ENCODE data around the gene CD22.
"Not testable (repeated sequence)": the region's sequence is repeated elsewhere in the genome, so short reads cannot be mapped to it uniquely, and the experiment has no call there.

CD22 gene

DNA sequence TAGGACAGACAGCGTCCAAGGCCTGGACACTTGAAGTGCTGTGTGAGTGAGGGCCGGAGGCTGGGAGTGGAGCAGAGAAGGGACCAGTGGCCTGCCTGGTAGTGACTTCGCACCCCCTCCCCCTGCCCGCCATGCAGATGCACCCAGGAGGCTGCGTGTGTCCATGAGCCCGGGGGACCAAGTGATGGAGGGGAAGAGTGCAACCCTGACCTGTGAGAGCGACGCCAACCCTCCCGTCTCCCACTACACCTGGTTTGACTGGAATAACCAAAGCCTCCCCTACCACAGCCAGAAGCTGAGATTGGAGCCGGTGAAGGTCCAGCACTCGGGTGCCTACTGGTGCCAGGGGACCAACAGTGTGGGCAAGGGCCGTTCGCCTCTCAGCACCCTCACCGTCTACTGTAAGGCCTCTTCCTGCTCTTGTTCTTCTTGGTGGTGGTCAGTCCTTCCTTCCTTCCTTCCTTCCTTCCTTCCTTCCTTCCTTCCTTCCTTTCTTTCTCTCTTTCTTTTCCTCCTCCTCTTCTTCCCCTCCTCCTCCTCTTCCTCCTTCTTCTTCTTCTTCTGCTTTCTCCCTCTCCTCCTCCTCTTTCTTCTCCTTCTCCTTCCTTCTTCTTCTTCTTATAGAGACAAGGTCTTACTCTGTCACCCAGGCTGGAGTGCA is 12.7 kb downstream of the CD22 start:
- DNase-seq (ENCODE audit: low read depth): no peak

DNA sequence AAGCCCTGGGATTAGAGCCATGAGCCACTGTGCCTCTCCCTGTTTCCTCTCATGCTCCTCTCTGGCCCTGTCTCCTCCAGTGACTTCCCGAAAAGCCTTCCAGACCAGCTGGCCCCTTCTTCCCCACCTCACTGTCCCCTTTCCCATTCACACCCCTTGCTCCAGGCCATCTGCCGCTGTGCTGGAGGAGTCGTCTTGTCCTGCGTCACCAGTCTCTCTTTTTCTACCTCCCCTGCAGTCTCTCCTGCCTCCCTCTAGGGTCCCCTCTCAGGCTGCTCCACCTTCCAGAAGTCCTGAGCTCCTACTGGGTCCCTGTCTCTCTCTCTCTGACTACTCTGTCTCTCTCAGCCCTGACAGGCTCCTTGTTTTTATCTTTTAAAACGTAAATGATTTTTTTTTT is 13.4 kb downstream of the CD22 start:
- no peak for DNase-seq (ENCODE audit: low read depth)

DNA sequence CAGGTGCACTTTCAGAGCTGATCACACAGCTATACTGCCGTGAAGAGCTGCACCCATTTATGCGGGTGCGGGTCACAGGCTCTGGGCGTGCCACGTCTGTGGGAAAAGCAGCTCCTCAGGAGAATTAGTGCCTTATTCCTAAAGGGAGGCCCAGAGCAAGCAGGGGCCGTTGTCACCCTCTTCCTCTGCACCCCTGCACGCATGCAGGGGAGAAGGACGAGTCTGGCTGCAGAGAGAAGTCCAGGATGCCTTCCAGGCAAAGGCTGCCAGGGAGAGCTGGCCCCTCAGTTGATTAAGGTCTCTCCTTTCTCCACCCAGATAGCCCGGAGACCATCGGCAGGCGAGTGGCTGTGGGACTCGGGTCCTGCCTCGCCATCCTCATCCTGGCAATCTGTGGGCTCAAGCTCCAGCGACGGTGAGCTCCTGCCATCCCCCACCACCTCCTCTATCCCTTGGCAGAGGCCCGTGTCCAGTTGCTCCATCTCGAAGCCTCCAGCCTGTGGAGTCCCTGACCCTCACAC is 15.6 kb downstream of the CD22 start:
- DNase-seq (ENCODE audit: low read depth): no peak

DNA sequence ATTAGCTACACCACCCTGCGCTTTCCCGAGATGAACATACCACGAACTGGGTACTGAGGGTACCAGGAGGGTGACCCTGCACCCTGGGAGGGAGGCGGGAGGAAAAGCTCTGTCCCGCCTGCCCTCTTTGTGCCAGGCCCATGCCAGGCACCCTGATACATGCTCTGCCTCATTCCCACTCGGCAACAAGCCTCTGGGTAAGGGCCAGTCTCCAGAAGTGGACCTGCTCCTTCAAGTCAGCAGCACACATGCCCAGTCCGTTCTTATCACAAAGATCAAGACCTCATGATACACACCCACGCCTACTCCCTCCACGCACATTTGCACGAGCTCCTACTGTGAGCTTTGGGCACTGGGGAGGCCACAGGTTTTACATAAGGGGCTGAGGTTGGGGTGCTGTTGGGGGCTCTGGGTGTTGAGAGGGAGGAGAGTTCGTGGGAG is 16.7 kb downstream of the CD22 start:
- no peak for DNase-seq (ENCODE audit: low read depth)

DNA sequence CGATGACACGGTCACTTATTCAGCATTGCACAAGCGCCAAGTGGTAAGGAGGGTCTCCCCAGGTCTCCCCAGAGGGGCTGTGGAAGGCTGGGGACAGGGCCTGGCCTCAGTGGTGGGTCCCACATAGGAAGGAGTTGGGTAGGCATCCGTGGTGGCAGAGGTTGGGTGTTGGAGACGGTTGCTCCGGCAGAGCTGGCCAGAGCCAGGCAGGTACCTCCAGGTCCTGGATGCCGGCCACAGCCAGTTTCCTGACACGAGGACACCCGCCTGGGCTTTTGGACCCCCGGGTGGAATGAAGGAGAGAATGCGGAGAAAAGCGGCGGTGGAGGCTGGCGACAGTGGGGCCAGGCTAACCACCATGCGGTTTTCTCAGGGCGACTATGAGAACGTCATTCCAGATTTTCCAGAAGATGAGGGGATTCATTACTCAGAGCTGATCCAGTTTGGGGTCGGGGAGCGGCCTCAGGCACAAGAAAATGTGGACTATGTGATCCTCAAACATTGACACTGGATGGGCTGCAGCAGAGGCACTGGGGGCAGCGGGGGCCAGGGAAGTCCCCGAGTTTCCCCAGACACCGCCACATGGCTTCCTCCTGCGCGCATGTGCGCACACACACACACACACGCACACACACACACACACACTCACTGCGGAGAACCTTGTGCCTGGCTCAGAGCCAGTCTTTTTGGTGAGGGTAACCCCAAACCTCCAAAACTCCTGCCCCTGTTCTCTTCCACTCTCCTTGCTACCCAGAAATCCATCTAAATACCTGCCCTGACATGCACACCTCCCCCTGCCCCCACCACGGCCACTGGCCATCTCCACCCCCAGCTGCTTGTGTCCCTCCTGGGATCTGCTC is 17.4 kb downstream of the CD22 start:
- no peak for DNase-seq (ENCODE audit: low read depth)

DNA sequence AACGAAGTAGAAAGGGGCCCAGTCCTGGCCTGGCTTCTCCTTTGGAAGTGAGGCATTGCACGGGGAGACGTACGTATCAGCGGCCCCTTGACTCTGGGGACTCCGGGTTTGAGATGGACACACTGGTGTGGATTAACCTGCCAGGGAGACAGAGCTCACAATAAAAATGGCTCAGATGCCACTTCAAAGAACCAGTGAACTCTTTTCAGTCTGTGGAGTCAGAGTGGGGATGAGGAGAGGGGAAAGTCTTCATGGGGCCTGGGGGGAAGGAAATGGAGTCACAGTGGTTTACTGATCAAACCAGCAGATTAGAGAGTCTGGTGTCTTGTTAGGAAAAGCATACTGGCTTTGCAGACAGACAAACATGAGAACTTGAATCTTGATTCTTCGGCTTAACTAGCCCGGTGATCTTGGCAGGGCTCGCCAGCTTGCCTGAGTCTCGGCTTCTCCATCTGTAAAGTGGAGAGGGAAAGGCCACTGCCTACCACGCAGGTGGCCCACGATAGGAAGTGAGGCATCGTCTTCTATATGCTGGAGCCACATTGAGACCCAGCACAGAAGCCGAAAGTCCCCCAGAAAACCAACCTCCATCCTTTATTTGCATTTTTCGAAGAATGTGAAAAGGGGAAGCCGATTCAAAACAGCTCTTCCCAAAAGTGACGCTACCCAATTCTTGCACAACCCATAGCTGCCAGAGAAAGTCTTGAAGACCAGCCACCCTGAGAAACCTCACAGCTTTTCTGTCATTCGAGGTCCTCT is 18.4 kb downstream of the CD22 start, which contains the start of gene FFAR1:
Gene FFAR1, plus strand, starts transcription at position 732 of the 759 bp plus-strand sequence. CDS start 3,650 bp downstream, outside the sequence.
- no peak for DNase-seq (ENCODE audit: low read depth)

DNA sequence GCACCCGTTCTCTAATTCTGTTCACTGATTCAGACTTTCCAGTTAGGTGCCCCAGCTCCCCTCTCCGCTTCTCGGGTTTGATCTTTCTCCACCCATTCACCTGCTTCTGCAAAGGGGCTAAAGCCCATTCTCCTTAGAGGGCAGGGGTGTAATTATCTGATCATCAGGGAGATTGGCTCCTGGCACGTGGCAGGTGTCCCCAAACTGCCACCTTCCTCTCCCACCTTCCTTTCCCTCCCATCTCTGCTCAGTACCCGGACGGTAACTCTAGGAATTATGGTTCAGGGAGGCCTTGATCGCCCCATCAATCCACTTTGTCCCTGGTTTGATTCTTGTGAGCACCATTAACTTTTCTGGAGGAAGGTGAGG is 18.9 kb downstream of the CD22 start:
- no peak for DNase-seq (ENCODE audit: low read depth)

DNA sequence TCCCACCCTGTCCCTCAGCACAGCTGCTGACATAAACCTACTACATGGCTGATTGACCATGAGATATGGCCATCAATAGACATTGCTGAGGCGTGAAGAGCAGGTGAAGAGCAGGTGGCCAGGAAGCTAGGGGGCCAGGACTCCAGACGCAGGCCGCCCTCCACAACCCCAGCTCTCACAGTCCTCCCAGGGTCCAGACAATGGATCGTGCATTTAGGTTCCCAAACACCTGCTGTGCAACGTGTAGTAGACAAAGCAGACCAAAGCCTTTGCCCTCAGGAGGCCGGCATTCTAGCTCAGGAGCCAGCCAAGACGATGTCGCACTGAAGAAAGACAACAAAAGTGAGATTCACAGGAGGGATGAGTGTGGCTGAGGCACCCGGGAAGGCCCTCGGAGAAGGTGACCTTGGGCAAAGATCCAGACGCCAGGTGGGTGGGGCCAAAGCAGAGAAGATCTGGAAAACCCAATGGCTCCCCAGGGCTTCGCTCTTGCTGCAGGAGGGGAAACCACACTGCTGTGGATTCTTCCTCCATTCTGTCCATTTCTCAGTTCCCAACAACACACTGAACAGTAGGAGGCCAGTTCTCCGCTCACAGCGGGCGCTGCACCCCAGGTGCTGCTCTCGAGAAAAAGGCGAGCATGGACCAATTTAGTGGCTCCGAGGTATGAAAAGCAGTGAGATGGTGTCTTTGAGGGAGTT is 20.1 kb downstream of the CD22 start:
- no peak for DNase-seq (ENCODE audit: low read depth)

DNA sequence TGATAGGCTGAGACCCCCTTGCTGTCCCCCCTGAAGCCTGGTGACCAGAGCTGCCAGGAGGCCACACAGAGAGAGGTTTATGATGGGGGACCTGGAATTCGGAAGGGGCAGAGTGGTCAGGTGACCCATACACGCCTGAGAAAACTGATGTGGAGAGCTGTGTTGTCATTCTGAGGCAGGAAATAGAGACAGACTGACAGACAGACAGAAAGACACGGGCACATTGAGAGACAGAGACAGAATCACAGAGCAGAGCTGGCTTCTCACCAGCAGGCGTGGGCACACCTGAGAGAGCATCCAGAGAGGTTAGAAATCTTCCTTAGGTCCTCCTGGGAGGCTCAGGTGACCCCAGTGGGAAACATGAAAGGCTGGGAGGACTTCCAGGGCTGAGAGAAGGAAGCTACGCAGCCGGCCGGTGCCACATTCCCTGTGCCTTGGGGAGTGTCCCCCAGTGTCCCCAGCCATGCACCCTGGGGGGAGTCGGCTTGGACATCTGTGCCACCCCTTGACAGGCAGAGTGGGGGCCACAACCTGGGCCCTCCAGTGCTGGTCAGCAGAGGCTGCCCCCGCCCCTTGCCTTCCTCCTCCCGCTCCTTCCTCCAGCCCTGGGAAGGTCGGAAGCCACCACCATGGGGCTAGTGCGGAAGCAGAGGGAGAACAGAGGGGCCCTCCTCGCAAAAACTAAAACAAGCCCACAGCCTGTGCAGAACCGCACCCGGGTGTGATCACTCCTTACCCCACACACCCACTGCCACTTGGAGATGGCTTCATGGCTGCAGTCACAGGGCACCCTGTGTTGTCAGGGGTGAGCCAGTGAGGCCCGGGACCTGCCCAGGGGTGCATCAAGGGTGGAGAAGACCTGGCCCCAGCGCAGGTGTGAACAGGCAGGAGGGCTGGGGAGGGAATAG is 20.9 kb downstream of the CD22 start:
- DNase-seq (ENCODE audit: low read depth): no peak

DNA sequence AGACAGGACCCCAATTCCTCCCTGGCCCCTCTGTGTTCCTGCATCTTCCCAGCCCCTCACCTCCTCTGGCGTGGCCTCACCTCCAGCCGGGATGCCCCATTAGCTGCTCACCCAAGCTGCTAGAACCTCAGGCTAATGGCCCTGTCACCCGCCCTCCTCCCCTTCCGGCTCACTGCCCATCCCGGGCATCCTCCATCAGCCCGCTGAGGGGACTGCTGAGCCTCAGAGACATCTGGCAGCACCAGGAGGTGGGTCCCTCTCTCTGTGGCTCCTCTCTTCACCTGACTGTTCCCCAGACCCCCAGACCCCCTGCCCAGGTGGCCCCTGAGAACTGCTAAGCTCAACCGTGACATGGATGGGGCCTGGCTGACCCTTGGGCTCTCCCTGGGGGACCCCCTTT is 21.6 kb downstream of the CD22 start:
- DNase-seq (ENCODE audit: low read depth): no peak

DNA sequence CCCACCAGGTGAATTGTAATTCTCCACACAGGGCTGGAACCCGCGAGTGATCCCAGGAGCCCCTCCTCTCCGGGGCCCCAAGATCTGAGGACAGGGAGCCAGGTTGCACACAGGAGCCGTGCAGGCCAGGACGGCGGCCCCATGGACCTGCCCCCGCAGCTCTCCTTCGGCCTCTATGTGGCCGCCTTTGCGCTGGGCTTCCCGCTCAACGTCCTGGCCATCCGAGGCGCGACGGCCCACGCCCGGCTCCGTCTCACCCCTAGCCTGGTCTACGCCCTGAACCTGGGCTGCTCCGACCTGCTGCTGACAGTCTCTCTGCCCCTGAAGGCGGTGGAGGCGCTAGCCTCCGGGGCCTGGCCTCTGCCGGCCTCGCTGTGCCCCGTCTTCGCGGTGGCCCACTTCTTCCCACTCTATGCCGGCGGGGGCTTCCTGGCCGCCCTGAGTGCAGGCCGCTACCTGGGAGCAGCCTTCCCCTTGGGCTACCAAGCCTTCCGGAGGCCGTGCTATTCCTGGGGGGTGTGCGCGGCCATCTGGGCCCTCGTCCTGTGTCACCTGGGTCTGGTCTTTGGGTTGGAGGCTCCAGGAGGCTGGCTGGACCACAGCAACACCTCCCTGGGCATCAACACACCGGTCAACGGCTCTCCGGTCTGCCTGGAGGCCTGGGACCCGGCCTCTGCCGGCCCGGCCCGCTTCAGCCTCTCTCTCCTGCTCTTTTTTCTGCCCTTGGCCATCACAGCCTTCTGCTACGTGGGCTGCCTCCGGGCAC is 22.6 kb downstream of the CD22 start:
- DNase-seq (ENCODE audit: low read depth): no peak

DNA sequence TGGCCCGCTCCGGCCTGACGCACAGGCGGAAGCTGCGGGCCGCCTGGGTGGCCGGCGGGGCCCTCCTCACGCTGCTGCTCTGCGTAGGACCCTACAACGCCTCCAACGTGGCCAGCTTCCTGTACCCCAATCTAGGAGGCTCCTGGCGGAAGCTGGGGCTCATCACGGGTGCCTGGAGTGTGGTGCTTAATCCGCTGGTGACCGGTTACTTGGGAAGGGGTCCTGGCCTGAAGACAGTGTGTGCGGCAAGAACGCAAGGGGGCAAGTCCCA is 23.1 kb downstream of the CD22 start:
- no peak for DNase-seq (ENCODE audit: low read depth)

DNA sequence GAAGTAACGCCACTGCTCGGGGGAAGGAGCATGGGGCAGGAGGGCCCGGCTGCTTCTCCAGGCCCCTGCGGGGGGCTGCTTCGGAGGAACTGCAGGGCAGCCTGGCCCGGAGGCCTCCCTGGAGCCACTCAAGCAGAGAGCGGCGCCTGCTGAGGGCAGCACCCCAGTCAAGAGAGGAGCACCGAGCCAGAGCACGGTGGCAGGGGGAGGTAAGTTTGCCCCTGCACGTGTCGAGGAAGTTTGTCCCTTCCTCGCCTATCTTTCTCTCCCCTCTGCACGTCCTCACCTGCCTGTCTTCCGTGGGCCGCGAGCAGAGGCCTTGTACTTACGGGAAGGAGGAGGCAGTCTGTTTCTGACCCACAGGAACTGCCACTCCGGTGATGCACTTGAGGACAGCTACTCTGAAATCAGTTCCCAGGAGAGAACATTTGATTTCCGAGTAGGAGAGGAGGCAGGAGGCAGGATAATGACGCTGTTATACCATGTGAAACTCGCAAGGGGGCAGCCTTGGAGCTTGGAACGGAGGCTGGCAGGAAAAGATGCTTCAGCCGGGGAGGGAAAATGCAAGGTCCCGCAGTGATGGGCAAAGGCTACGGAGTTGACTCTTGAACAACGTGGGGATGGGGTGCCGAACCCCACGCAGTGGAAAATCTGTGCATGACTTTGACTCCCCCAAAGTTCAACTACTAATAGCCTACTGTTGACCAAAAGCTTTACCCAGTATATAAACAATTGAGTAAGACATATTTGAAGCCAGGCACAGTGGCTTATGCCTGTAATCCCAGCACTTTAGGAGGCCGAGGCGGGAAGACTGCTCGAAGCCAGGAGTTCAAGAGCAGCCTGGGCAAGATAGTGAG is 23.7 kb downstream of the CD22 start:
- peak; percentile 70 for DNase-seq (ENCODE audit: low read depth)

DNA sequence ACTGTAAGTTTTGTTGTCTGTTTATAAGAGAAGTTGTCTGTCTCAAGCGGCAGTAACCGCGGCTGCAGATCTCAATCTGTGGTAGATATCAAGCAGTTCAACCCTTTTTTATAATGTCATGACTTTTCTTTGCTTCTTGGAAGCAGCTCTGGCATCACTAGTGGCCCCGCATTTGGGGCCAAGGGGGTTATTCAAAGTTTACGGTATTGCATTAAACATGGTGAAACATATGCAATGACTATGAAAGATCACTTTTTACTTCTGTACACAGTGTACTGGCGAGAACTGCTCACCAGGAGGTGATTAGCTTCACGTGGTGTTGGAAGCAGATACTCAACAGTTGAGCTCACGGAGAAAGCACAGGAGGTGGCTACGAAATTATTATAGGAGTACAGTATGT is 24.6 kb downstream of the CD22 start:
- peak; percentile 64 for DNase-seq (ENCODE audit: low read depth)

DNA sequence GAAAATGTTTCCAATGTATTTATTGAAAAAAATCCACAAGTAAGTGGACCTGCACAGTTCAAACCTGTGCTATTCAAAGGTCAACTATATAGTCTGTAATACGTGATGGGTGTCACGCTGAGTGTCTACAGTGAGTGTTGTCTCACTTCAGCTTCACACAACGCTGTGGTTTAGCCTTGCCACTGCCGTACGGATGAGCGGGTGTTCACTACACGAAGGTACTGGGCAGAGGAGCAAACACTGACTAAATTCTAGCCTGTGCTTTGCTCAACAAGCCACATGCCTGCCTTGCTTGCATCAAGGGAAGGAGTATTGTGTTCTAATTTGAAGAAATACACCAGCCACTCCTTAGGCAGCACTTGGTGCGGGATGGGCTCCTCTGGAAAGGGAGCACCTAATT is 25.9 kb downstream of the CD22 start:
- no peak for DNase-seq (ENCODE audit: low read depth)

DNA sequence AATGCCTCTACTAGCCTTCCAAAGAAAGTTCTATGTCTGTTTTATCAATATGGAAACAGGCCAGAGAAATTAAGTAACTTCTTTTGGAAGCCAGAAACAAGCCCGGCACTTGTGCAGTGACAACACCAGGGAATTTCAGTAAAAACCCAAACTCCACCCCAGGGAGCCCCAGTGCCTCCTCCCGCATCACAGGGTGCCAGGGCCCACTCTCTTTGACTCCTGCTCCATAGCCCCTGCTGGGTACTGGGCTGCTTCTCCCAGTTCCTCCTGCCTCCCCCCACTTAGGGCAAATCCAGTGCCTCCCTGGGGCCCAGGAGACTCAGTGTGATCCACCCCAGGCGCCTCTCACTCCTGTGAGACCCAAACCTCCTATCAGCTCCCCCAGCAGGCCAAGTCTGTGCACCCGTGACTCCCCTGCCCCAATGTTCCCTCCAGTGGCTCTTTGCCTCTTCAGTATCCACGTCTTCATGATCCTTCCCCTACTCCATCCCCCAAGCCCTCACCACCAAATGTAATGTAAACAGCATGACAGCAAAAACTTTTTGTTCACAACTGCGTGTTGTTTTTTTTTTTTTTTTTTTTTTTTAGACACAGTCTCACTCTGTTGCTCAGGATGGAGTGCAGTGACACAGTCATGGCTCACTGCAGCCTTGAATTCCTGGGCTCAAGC is 26.9 kb downstream of the CD22 start:
- DNase-seq (ENCODE audit: low read depth): no peak

DNA sequence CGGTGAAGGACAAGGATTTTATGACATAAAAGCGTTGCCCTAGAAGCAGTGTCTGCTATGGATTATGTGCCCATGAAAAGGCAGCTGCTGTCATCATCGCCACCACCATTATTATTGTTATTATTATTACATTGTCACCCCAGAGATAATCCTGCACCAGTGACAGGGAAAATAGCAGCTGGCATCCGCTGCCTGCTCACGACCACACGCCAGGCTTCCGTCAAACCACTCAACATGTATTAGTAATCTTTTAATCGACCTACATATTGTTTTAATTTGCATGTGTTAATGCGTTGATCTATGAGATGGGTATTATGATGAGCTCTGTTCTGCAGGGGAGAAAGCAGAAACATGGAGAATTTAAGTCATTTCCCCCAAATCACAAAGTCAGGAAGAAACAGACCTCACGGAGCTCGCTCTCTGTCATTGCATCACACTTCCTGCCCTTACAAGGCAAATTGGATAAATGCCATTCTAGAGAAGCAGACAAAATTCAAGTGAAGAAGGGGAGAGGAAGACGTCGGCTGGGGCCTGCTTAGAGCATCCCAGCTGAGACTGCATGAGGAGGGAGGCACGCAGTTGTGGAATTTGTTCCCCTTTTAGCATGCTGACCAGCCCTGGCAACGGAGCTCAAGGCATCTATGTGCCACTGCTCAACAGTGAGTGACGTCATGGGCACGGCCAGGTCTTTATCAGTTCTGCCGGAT is 29.0 kb downstream of the CD22 start, which contains the start of gene FFAR3:
Gene FFAR3, plus strand, starts transcription at position 594 of the 707 bp plus-strand sequence. CDS start 431 bp downstream, outside the sequence.
- peak; percentile 9 for DNase-seq (ENCODE audit: low read depth)

DNA sequence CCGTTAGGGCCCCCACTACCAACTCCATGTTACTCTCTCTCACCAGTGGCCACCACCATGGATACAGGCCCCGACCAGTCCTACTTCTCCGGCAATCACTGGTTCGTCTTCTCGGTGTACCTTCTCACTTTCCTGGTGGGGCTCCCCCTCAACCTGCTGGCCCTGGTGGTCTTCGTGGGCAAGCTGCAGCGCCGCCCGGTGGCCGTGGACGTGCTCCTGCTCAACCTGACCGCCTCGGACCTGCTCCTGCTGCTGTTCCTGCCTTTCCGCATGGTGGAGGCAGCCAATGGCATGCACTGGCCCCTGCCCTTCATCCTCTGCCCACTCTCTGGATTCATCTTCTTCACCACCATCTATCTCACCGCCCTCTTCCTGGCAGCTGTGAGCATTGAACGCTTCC is 29.8 kb downstream of the CD22 start:
- not testable (repeated sequence) for DNase-seq (ENCODE audit: low read depth)

Data from amniotic epithelial cell (primary cell).